Erythroblast (primary cell): ENCODE data around the gene PLCB3.

Experiments used
- DNase-seq, 2 experiments: peaks; one replicate each; lab custom pipeline; 2025; lab: John Stamatoyannopoulos, UW
- GATA1 ChIP-seq: IDR thresholded peaks from 2 replicates; pipeline ENCODE4 v1.6.1; 2011; ENCODE audit warnings: low read depth, mild to moderate bottlenecking, control low read depth, low read length, moderate library complexity
- POLR2A ChIP-seq: IDR thresholded peaks from 2 replicates; pipeline ENCODE4 v1.6.1; 2011; ENCODE audit warnings: mild to moderate bottlenecking, low read length

The PLCB3 gene

DNA sequence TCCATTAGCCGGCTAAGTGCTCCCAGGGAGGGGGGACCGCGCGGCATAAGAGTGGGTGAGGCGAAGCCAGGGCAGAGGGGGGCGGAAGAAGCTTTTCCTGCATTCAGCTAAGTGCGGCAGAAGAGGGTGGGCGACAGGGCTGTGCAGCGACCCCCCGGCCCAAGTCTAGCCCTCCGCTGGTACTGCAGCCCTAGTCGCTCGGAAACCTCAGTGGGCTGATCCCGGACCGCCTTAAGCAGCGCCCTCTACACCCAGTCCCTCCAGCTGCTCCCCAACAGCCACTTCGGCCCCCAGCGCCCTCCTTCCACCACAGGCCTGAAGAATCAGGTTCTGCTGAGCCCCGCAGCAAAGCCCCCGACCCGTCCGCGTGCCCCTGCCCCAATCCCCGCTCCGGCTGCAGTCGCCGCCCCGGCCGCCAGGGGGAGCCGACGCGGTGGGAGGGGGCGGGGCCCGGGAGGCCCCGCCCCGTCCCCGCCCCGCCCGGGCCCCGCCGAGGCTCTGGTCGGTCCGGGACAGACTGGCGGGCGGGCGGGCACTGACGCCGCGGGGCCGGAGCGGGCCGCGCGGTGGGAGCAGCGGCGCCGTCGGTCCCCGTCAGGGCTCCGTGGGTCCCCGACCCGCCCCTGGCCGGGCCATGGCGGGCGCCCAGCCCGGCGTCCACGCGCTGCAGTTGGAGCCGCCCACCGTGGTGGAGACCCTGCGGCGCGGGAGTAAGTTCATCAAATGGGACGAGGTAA, at the start of gene PLCB3:
Gene PLCB3, plus strand, starts transcription at position 515 of the 737 bp plus-strand sequence. Its CDS starts 120 bp downstream, at position 635.
- peak; percentile 72 to 85 for DNase-seq
- TF ChIP-seq POLR2A (peak; percentile 53), GATA1 (no peak)

DNA sequence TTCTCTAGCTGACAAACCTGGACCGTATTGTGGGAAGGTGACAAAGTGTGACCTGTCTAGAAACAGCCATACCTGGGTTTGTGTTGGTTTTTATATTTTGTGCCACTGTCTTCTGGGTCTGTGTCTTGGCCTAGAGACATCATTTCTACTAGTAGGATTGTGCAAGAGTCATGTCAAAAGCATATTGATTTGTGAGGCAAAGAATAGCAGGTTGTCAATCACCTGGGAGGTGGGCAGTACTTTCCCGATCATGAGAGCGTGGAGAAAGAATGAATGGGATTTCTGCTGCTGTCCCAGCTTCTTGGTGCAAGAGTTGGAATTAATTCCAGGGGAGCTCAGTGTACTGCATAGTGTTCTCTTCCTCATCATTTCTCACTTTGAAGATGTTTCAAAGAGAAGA, 49.8 kb upstream of the PLCB3 start:
- no peak for TF ChIP-seq POLR2A
- no peak for TF ChIP-seq GATA1
- no peak for DNase-seq

DNA sequence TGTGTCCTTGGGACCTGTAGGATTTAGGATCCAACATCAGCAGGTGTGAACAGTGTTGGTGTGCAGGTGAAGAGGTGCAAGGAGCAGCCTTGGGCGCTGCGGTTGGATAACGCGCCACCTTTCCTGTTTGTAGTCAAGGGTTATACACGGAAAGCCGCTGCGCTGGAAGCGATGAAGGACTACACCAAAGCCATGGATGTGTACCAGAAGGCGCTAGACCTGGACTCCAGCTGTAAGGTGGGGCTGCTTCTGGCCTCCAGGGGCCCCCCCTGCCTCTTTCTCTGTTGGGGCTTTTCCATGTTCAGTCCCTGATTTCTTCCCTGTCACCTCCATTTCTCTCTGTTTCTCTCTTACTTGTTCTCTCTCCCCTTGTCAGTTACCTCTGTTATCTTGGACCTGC, 48.3 kb upstream of the PLCB3 start:
- no peak for TF ChIP-seq GATA1
- no peak for TF ChIP-seq POLR2A
- no peak for DNase-seq

DNA sequence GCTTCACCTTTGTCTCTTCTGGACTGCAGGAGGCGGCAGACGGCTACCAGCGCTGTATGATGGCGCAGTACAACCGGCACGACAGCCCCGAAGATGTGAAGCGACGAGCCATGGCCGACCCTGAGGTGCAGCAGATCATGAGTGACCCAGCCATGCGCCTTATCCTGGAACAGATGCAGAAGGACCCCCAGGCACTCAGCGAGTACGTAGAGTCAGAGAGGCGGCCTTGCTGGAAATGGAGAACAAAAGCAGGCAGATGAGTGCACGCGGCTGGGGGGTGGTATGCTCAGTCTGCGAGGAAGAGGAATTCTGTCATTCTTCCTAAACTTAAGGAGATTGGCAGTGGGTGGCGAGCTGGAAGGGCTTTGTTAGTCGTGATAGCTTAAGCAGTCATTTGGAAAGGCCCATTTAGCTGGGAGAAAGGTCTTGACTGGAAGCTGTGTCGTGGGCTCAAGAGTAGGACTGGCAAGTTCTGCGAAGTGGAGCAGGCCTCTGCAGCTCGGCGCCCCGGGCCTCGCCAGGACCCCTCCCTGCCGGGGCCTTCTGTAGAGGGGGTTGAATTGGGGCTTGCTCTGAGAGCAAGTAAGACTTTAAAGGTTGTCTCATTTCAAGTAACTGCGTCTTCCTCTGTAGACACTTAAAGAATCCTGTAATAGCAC, 47.8 kb upstream of the PLCB3 start:
- no peak for TF ChIP-seq POLR2A
- DNase-seq, result no peak

DNA sequence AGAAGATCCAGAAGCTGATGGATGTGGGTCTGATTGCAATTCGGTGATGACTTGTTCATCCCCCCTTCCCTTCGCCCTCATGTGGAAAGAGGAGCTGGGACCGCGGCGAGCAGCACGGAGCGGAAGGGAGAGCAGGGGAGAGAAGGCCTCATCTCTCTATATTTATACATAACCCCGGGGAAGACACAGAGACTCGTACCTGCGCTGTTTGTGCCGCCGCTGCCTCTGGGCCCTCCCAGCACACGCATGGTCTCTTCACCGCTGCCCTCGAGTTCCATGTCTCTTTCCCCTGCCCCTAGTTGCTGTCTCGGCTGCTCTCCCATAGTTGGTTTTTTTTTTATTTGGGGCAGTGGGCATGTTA, 47.3 kb upstream of the PLCB3 start:
- DNase-seq, result no peak
- TF ChIP-seq POLR2A (no peak), GATA1 (no peak)

DNA sequence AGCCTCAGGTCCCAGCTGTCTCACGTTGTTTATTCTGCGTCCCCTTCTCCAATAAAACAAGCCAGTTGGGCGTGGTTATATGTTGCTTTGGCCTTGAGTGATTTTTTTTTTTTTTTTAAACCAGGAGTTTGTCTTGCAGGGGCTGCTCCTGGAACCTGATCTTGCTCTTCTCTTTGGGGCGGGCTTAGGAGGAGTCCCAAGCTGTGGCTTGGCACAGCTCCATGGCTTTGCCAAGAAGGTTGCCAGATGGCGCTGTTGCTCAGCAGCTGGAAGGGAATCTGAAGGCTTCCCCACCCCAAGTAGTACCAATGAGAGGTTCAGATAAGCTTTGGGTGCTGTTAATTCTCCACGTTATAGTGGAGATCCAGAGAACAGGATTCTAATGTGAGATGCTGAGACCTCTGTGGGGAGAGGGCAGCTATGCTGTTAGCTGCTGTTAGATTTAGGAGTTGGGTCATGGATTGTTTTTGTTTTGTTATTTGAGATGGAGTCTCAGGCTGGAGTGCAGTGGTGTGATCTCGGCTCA, 46.8 kb upstream of the PLCB3 start:
- no peak for TF ChIP-seq POLR2A
- TF ChIP-seq GATA1, result no peak
- peak; percentile 96 to 97 for DNase-seq

DNA sequence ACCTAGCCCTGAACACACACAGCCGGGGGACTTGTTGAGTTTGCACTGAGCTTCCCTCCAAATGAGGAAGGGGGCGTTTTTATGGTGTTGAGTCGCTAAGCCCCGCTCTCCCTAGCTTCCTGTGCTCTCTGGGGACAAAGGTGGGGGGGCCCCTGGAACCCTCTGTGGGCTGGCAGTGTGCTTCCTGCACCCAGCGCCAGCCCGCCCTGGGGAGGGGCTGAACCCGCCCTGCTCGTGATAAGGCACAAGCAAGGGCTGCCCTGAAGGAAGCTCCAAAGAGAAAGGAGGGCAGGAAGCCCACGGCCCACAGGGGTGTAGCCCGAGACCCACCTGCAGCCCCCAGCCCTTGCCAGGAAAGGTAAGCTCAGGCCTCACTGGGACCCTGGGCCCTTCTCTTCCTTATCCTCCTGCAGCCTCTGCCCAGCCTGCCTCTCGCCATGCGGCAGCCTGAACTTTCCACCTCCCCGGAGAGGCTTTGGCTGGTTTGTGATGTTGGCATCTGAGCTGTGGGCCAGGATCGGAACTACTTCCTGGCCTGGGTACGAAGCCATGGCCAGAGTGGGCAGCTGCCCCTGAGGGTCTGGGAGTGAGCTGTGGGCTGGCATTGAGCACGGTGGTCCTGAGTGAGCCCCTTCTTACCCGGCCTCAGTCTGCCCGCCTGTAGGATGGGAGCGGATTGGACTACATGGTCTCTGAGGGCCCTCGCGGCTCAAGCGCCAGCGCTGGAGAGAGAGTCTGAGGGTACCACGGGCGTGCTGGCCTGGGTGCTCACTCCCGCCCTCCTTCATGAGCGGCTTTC, 44.7 kb upstream of the PLCB3 start, which contains the start of gene FERMT3:
Gene FERMT3, plus strand, starts transcription at position 265 of the 799 bp plus-strand sequence. CDS start 644 bp downstream, outside the sequence.
- TF ChIP-seq GATA1 (no peak), POLR2A (peak; percentile 81)
- peak; percentile 83 to 86 for DNase-seq

DNA sequence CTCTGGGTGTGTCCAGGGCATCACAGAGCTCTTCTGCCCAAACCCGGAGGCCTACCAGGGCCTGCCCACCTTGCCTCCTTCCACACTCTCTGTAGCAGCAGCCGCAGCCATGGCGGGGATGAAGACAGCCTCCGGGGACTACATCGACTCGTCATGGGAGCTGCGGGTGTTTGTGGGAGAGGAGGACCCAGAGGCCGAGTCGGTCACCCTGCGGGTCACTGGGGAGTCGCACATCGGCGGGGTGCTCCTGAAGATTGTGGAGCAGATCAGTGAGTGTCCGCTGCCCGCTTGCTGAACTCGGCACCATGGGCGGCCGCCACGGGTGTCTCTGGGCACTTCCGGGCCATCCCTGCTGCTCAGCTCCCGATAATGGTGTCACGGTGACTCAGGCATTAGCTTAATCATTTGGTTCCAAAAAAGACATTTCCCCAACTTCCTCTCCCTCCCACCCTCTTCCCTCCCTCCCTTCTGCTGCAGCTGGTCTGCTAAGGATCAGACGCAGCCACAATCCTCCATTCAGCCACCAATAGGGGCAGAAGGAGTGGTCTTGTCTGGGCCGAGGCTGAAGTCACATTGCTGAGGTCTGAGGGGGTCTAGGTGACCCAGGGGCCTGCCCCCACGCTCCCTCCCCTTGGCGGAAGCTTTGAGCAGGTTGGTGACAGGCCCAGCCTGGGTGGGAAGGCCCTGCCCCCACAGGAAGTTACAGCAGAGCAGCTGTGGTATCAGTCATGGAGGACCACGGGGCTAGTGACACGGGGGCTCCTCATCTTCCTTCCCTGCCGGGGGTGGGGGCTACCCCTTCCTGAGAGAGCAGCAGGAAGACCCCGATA, 43.9 kb upstream of the PLCB3 start:
- TF ChIP-seq POLR2A, result peak; percentile 80
- no peak for TF ChIP-seq GATA1
- DNase-seq, result peak; percentile 91 to 93

DNA sequence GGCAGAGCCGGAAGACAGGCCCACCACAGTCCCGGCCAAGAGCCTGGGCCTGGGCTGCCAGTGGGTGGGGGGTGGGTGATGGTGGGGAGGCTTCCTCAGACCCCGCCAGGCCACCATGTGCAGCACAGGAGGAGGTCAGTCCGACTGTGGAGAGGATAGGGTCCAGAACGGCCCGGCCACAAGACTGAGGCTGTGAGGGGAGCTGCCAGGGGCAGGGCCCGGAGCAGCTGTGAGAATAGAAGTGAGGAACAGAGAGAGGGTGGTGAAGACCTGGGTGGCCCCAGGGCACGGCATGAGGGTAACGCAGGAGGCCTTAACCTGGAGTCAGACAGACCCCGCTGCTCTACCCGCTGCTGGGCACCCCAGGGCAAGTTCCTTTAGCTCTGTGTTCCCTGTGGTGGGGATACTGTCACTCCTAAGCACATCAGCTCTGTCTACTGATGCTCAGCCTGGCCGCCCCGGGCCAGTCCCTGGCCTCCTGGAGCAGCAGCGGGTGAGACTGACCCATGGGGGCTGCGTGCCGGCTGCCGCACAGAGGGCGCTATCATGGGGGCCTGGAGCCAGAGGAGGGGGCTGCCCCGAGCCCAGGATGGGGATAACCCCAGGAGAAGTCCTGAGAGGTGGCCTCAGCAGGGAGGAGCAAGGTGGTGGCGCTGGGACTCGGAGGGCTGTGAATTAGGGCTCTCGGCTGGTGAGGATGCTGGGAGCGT, 43.1 kb upstream of the PLCB3 start:
- DNase-seq, result no peak
- TF ChIP-seq GATA1, result no peak
- no peak for TF ChIP-seq POLR2A

DNA sequence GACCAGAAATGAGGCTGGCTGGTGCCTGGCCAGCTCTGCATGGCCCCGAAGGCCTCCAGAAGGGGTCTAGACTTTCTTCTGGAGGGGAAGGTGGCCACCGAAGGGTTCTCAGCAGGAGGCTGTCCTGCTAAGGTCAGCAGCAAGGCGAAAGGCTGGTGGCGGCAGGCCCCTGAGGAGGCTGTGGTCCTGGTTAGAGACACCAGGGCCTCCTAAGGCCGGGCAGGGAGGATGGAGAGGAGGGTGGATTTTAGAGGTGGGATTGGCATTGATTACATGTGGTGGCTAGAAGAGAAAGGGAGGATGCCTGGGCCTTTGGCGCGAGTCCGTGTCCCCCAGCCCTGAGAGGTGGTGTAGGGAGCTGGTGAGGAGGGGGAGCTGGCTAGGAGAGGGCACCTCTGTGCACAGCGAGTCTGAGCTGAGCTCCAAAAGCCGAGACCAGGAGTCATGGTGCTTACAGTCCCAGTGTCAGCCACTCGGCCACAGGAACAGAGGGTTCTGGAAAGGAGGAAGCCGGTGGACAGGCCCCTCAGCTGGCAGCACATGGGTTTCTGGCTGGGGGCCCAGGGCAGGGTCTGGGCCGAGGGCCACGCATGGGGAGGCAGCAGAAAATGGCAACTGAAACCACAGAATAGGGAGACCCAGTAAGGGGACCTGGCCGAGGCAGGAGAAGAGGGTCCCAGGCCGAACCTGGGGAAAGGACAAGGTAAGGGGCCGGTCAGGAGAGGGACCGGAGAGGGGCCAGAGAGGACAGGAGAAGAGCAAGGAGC, 42.4 kb upstream of the PLCB3 start:
- DNase-seq, result no peak
- no peak for TF ChIP-seq POLR2A
- no peak for TF ChIP-seq GATA1

DNA sequence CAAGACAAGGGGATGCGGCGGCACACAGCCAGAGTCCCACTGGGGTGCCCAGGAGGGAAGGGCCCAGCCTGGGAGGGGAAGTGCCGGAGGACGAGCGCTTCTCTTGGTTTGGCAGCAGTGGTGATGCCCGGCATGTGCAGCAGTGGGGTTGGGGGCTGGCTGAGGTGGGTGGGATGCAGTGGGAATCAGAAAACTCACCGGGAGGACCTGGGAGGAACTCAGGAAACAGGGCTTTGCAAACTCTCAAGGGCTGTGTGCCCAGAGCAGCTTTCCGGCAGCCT, 41.8 kb upstream of the PLCB3 start:
- no peak for DNase-seq
- no peak for TF ChIP-seq GATA1
- no peak for TF ChIP-seq POLR2A

DNA sequence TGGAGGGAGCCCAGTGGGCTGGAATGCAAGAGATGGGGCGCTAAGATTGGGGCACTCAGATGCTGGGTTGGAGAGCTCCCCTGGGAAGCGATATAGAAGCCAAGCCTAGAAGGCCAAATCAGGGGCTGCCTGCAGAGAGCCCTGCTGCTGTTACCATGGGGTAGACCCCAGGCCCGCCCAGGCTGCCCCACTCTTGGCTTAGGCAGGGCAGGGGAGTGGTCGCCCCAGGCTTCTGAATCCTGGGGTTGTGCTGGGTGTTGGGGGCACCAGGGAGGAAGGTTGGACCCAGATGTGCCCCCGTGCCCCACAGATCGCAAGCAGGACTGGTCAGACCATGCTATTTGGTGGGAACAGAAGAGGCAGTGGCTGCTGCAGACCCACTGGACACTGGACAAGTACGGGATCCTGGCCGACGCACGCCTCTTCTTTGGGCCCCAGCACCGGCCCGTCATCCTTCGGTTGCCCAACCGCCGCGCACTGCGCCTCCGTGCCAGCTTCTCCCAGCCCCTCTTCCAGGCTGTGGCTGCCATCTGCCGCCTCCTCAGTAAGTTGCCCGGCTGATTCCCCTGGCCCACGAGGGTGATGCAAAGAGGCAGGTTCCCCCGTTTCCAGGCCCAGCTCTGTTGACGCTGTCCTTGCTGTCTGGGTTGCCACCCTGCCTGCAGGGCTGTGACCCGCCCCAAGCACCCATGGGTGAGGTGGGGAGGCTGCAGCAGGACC, 40.9 kb upstream of the PLCB3 start:
- TF ChIP-seq GATA1 (no peak), POLR2A (no peak)
- no peak for DNase-seq
